ENCODE data around the gene TBC1D12. TPM values are rescaled to one million over a fixed set of nuclear protein-coding genes. Genes with fewer than 3 reads are reported as not detected.
A peak's percentile ranks its signal among the peaks of the same experiment; 100 is the strongest.

TBC1D12 gene
- polyA plus RNA-seq (27.9 and 28.9 TPM in 2 replicates), polyA minus RNA-seq (47.7 and 49.8 TPM in 2 replicates)

DNA sequence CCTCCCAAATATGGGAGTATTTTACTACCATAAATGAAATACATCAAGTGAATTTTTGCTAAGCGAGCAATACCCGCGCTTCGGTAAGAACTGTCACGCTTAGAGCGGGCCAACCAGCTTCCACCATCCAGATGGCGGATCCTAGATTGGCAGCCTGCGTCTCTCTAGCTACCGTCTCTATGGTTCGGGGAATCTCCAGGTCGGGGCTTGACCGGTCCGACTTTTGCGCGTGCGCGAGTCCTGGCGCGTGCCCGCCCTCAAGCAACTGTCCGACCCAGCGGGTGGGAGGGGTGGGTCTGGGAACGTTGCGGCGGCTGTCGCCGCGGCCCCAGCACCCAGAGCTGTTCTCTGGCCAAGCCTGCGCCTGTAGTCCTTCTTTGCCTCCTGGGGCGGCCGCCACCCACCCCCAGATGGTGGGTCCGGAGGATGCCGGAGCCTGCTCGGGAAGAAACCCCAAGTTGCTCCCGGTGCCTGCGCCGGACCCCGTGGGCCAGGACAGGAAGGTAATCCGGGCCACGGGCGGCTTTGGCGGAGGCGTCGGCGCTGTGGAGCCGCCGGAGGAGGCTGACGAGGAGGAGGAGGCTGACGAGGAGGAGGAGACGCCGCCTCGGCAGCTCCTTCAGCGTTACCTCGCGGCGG is at the start of gene TBC1D12:
TBC1D12 (plus strand) TSS at position 338 of the 639 bp plus-strand sequence; CDS start at position 411, 73 bp downstream.
- Histone ChIP-seq H3K27ac (ENCODE audit: low read length) (peak within 1 kb of the TSS; percentile 83), H3K9me3 (ENCODE audit: low read length) (no peaks in the 10 kb centered on the region), H2AFZ (ENCODE audit: low read depth, low read length) (peak within 1 kb of the TSS; percentile 46), H3K79me2 (replicated peaks; ENCODE audit: insufficient read depth, low read length) (peaks cover 33% of the 10 kb centered on the region), H3F3A (ENCODE audit: insufficient read depth, low read length, poor library complexity, severe bottlenecking) (peaks cover 6% of the 10 kb centered on the region), H3K4me2 (ENCODE audit: low read length) (no peak within 1 kb of the TSS), H3K27me3 (ENCODE audit: insufficient read depth, low read depth, low read length) (no peaks in the 10 kb centered on the region), H3K9me2 (ENCODE audit: insufficient read depth, low read length) (no peaks in the 10 kb centered on the region), H3K9ac (ENCODE audit: low read length) (peak within 1 kb of the TSS; percentile 89), H3K36me3 (ENCODE audit: insufficient read depth, low read length) (no peaks in the 10 kb centered on the region), H4K20me1 (ENCODE audit: insufficient read depth) (no peaks in the 10 kb centered on the region), H3K4me3 (ENCODE audit: low read length) (peak within 1 kb of the TSS; percentile 97)
- TF ChIP-seq RAD21 (conservative IDR thresholded peaks at IDR 0.05) (no peak), EZH2 (IDR thresholded peaks at IDR 0.05; ENCODE audit: borderline replicate concordance, insufficient read depth, low read length, poor library complexity, severe bottlenecking) (no peak), EP300 (conservative IDR thresholded peaks at IDR 0.05; ENCODE audit: poor library complexity, severe bottlenecking) (no peak), TAF1 (IDR thresholded peaks at IDR 0.05; ENCODE audit: low read depth) (peak; percentile 73), MXI1 (conservative IDR thresholded peaks at IDR 0.05; ENCODE audit: poor library complexity, severe bottlenecking) (no peak), SMC3 (conservative IDR thresholded peaks at IDR 0.05; ENCODE audit: poor library complexity) (no peak), POLR2AphosphoS5 (IDR thresholded peaks at IDR 0.05) (peak; percentile 69)
- TF ChIP-seq, protein P1, sequence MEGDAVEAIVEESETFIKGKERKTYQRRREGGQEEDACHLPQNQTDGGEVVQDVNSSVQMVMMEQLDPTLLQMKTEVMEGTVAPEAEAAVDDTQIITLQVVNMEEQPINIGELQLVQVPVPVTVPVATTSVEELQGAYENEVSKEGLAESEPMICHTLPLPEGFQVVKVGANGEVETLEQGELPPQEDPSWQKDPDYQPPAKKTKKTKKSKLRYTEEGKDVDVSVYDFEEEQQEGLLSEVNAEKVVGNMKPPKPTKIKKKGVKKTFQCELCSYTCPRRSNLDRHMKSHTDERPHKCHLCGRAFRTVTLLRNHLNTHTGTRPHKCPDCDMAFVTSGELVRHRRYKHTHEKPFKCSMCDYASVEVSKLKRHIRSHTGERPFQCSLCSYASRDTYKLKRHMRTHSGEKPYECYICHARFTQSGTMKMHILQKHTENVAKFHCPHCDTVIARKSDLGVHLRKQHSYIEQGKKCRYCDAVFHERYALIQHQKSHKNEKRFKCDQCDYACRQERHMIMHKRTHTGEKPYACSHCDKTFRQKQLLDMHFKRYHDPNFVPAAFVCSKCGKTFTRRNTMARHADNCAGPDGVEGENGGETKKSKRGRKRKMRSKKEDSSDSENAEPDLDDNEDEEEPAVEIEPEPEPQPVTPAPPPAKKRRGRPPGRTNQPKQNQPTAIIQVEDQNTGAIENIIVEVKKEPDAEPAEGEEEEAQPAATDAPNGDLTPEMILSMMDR (IDR thresholded peaks at IDR 0.05; ENCODE audit: poor library complexity, severe bottlenecking), result peak; percentile 23
- TF ChIP-seq, protein P2, sequence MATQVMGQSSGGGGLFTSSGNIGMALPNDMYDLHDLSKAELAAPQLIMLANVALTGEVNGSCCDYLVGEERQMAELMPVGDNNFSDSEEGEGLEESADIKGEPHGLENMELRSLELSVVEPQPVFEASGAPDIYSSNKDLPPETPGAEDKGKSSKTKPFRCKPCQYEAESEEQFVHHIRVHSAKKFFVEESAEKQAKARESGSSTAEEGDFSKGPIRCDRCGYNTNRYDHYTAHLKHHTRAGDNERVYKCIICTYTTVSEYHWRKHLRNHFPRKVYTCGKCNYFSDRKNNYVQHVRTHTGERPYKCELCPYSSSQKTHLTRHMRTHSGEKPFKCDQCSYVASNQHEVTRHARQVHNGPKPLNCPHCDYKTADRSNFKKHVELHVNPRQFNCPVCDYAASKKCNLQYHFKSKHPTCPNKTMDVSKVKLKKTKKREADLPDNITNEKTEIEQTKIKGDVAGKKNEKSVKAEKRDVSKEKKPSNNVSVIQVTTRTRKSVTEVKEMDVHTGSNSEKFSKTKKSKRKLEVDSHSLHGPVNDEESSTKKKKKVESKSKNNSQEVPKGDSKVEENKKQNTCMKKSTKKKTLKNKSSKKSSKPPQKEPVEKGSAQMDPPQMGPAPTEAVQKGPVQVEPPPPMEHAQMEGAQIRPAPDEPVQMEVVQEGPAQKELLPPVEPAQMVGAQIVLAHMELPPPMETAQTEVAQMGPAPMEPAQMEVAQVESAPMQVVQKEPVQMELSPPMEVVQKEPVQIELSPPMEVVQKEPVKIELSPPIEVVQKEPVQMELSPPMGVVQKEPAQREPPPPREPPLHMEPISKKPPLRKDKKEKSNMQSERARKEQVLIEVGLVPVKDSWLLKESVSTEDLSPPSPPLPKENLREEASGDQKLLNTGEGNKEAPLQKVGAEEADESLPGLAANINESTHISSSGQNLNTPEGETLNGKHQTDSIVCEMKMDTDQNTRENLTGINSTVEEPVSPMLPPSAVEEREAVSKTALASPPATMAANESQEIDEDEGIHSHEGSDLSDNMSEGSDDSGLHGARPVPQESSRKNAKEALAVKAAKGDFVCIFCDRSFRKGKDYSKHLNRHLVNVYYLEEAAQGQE (IDR thresholded peaks at IDR 0.05; ENCODE audit: borderline replicate concordance), result peak; percentile 68

DNA sequence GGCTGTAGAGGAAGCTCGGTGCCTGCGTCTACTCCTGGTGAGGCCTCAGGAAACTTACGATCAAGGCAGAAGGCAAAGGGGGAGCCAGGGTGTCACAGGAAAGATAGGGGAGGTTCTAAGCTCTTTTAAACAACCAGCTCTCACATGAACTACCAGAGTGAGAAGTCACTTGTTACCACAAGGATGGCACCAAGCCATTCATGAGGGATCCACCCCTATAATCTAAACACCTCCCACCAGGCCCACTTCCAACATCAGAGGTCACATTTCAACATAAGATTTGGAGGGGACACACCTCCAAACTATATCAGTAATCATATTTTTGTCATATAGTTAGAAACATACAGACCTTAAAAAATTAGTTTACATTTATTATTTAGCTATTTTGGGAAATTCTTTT is 49.0 kb upstream of the TBC1D12 start:
- Histone ChIP-seq H3K4me3 (ENCODE audit: low read length) (no peak overlapping the region), H3K79me2 (replicated peaks; ENCODE audit: insufficient read depth, low read length) (no peaks in the 10 kb centered on the region), H3K9me2 (ENCODE audit: insufficient read depth, low read length) (no peaks in the 10 kb centered on the region), H4K20me1 (ENCODE audit: insufficient read depth) (no peaks in the 10 kb centered on the region), H3K9ac (ENCODE audit: low read length) (no peak overlapping the region), H3K4me2 (ENCODE audit: low read length) (no peak overlapping the region), H3F3A (ENCODE audit: insufficient read depth, low read length, poor library complexity, severe bottlenecking) (no peaks in the 10 kb centered on the region), H2AFZ (ENCODE audit: low read depth, low read length) (no peak overlapping the region), H3K36me3 (ENCODE audit: insufficient read depth, low read length) (no peaks in the 10 kb centered on the region), H3K27me3 (ENCODE audit: insufficient read depth, low read depth, low read length) (no peaks in the 10 kb centered on the region), H3K27ac (ENCODE audit: low read length) (no peak overlapping the region), H3K9me3 (ENCODE audit: low read length) (no peaks in the 10 kb centered on the region)
- TF ChIP-seq POLR2AphosphoS5 (IDR thresholded peaks at IDR 0.05) (no peak), EZH2 (IDR thresholded peaks at IDR 0.05; ENCODE audit: borderline replicate concordance, insufficient read depth, low read length, poor library complexity, severe bottlenecking) (no peak), EP300 (conservative IDR thresholded peaks at IDR 0.05; ENCODE audit: poor library complexity, severe bottlenecking) (no peak), MXI1 (conservative IDR thresholded peaks at IDR 0.05; ENCODE audit: poor library complexity, severe bottlenecking) (no peak), SMC3 (conservative IDR thresholded peaks at IDR 0.05; ENCODE audit: poor library complexity) (no peak), TAF1 (IDR thresholded peaks at IDR 0.05; ENCODE audit: low read depth) (no peak), RAD21 (conservative IDR thresholded peaks at IDR 0.05) (no peak)
- TF ChIP-seq, protein P1 (IDR thresholded peaks at IDR 0.05; ENCODE audit: poor library complexity, severe bottlenecking), result no peak
- TF ChIP-seq, protein P2 (IDR thresholded peaks at IDR 0.05; ENCODE audit: borderline replicate concordance), result no peak
